Hepatocyte (in vitro differentiated cells): ENCODE data around the gene TUT7. TPM values are rescaled to one million over a fixed set of nuclear protein-coding genes. Genes with fewer than 3 reads are reported as not detected.

Experiments
- DNase-seq: peaks from one replicate; pipeline ENCODE4 v3.0.0-alpha.2; 2016; ENCODE audit warnings: low spot score
- H2AFZ ChIP-seq: fragments of 200-600 bp; sonication (generic); 2 replicates; pipeline ENCODE4 v1.6.0; 2016; ENCODE audit warnings: antibody characterized with exemption, mild to moderate bottlenecking
- H3K27ac ChIP-seq: fragments of 200-600 bp; sonication (generic); 2 replicates; pipeline ENCODE4 v1.5.1; 2016; ENCODE audit warnings: mild to moderate bottlenecking
- H3K27me3 ChIP-seq: fragments of 200-600 bp; sonication (generic); 2 replicates; pipeline ENCODE4 v1.6.1; 2016
- H3K36me3 ChIP-seq: fragments of 200-600 bp; sonication (generic); replicated peaks from 2 replicates; pipeline ENCODE4 v1.5.1; 2016; ENCODE audit warnings: low read depth; ENCODE audit not compliant: insufficient read depth
- H3K4me1 ChIP-seq: fragments of 200-600 bp; sonication (generic); 2 replicates; pipeline ENCODE4 v1.5.1; 2016; ENCODE audit warnings: mild to moderate bottlenecking, moderate library complexity; ENCODE audit not compliant: insufficient read depth
- H3K4me2 ChIP-seq: fragments of 200-600 bp; sonication (generic); 2 replicates; pipeline ENCODE4 v1.6.0; 2016
- H3K4me3 ChIP-seq: fragments of 200-600 bp; sonication (generic); 2 replicates; pipeline ENCODE4 v1.5.1; 2016; ENCODE audit warnings: mild to moderate bottlenecking
- H3K79me2 ChIP-seq: fragments of 200-600 bp; sonication (generic); 2 replicates; pipeline ENCODE4 v1.6.0; 2017; ENCODE audit warnings: mild to moderate bottlenecking
- H3K9me2 ChIP-seq: fragments of 200-600 bp; sonication (generic); replicated peaks from 2 replicates; pipeline ENCODE4 v1.6.0; 2017; ENCODE audit warnings: mild to moderate bottlenecking; ENCODE audit not compliant: insufficient read depth
- H3K9me3 ChIP-seq: fragments of 200-600 bp; sonication (generic); 2 replicates; pipeline ENCODE4 v1.5.1; 2016; ENCODE audit warnings: low read depth, mild to moderate bottlenecking
- H4K20me1 ChIP-seq: fragments of 200-600 bp; sonication (generic); 2 replicates; pipeline ENCODE4 v1.6.0; 2016; ENCODE audit warnings: mild to moderate bottlenecking; ENCODE audit not compliant: insufficient read depth, poor library complexity, severe bottlenecking
- EZH2 ChIP-seq: fragments of 200-600 bp; sonication (generic); IDR thresholded peaks from 2 replicates; pipeline ENCODE4 v1.6.1; 2016; ENCODE audit warnings: antibody characterized with exemption, mild to moderate bottlenecking, borderline replicate concordance
- EZH2phosphoT487 ChIP-seq: fragments of 200-600 bp; sonication (generic); IDR thresholded peaks from one replicate; pipeline ENCODE4 v1.6.1; 2018; ENCODE audit warnings: antibody characterized with exemption, mild to moderate bottlenecking, low read depth, moderate library complexity; ENCODE audit not compliant: unreplicated experiment, severe bottlenecking
- WGBS: methylation state at CpG from one replicate; pipeline ENCODE4 v1.1.6; 2016; ENCODE audit warnings: low lambda C conversion rate; ENCODE audit errors: missing lambda C conversion rate; 5-methylcytosine and 5-hydroxymethylcytosine counted together
- polyA plus RNA-seq: library from polyadenylated mRNA; unstranded; fragments of >200 nt; fragmentation: Nextera tagmentation; extraction: Ambion mirVana; gene quantifications from 2 replicates; pipeline ENCODE4 v1.2.1, GENCODE V29; 2016
- total RNA-seq: library from RNA; depleted of rRNA; stranded (reverse); fragments of >200 nt; gene quantifications from 2 replicates; pipeline ENCODE4 v1.2.3, GENCODE V29; 2014
- TF ChIP-seq, protein P1 (sequence below): fragments of 200-600 bp; sonication (generic); IDR thresholded peaks from 2 replicates; pipeline ENCODE4 v1.5.1; 2016; ENCODE audit warnings: antibody characterized with exemption, mild to moderate bottlenecking; ENCODE audit not compliant: poor library complexity

TUT7 gene
- total and polyA plus RNA-seq, 2 experiments from 2014 or later = 21.5 to 33.1 TPM

DNA sequence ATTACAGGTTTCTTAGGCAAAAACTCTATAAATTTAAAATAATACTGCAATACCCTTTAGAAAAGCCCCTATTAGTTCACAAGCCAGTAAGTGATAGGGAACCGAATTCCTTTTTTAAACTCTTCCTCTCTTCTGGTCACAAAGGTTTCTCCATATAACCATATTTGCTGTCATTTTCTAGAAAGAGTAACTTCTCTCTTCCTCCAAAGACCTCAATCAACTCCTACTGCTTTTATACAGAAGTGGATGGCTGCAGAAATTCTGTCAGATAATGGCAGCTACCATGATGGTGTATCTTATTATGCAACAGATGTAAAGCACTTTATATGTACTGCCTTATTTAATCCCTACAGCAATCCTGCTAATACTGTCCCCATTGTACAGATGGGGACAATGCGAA lies 6.2 kb downstream of the TUT7 start:
- Histone ChIP-seq H2AFZ (no peak overlapping the region), H3K27me3 (no peaks in the 10 kb centered on the region), H3K79me2 (peaks cover 72% of the 10 kb centered on the region), H3K9me3 (no peaks in the 10 kb centered on the region), H3K27ac (no peak overlapping the region), H3K9me2 (no peaks in the 10 kb centered on the region), H3K4me1 (peaks cover 11% of the 10 kb centered on the region), H3K4me3 (no peak overlapping the region), H3K4me2 (no peak overlapping the region), H4K20me1 (peaks cover 42% of the 10 kb centered on the region), H3K36me3 (no peaks in the 10 kb centered on the region)
- TF ChIP-seq EZH2 (no peak), EZH2phosphoT487 (no peak)
- TF ChIP-seq, protein P1, sequence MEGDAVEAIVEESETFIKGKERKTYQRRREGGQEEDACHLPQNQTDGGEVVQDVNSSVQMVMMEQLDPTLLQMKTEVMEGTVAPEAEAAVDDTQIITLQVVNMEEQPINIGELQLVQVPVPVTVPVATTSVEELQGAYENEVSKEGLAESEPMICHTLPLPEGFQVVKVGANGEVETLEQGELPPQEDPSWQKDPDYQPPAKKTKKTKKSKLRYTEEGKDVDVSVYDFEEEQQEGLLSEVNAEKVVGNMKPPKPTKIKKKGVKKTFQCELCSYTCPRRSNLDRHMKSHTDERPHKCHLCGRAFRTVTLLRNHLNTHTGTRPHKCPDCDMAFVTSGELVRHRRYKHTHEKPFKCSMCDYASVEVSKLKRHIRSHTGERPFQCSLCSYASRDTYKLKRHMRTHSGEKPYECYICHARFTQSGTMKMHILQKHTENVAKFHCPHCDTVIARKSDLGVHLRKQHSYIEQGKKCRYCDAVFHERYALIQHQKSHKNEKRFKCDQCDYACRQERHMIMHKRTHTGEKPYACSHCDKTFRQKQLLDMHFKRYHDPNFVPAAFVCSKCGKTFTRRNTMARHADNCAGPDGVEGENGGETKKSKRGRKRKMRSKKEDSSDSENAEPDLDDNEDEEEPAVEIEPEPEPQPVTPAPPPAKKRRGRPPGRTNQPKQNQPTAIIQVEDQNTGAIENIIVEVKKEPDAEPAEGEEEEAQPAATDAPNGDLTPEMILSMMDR = no peak
- DNase-seq = no peak
- 94% methylated on average over 2 of the region's 2 CpGs for WGBS

DNA sequence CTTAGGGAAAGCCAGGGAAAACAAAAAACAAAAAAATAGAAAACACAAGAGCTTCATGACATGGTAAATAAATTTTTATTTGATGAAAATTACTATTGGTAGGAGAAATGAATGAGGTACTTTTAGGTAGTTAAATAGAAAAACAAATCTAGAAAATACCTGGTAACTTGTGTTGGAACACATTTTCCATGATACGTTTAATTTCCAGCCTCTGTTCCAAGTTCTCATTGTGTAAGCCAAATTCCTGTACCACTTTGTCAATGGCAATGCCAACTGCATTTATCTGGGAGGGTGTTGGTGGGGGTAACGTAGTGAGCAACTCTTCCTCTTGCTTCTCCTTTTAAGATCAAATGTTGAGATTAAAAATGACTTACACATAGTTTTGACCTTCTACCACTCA lies 9.4 kb downstream of the TUT7 start:
- H3K4me3 ChIP-seq = no peak overlapping the region
- no peak overlapping the region for H3K4me2 ChIP-seq
- no peaks in the 10 kb centered on the region for H3K27me3 ChIP-seq
- DNase-seq = no peak
- peaks cover 40% of the 10 kb centered on the region for H3K79me2 ChIP-seq
- H4K20me1 ChIP-seq = peaks cover 35% of the 10 kb centered on the region
- H3K36me3 ChIP-seq = no peaks in the 10 kb centered on the region
- WGBS = 98% methylated on average over 2 of the region's 2 CpGs
- no peaks in the 10 kb centered on the region for H3K9me2 ChIP-seq
- no peak overlapping the region for H3K27ac ChIP-seq
- TF ChIP-seq, protein P1 = no peak
- TF ChIP-seq EZH2 (no peak), EZH2phosphoT487 (no peak)
- H2AFZ ChIP-seq = no peak overlapping the region
- H3K9me3 ChIP-seq = no peaks in the 10 kb centered on the region
- H3K4me1 ChIP-seq = no peaks in the 10 kb centered on the region

DNA sequence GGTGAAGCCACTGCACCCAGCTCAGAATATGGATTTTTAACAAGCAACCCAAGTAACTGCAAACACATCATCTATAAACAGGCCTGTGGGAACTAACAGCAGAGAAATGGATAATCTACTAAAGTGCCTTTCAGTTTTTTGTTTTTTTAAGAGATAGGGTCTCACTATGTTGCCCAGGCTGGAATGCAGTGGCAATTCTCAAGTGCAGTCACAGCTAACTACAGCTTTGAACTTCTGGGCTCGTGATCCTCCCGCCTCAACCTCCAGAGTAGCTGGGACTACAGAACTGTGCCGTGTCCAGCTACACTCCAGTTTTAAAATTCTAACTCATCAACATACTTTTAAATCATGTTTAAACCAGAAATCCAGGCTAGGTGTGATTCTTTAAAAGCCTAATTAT lies 11.9 kb downstream of the TUT7 start:
- 94% methylated on average over 3 of the region's 3 CpGs for WGBS
- Histone ChIP-seq H4K20me1 (peaks cover 18% of the 10 kb centered on the region), H2AFZ (no peak overlapping the region), H3K27me3 (no peaks in the 10 kb centered on the region), H3K4me1 (no peaks in the 10 kb centered on the region), H3K4me2 (no peak overlapping the region), H3K4me3 (no peak overlapping the region), H3K27ac (no peak overlapping the region), H3K36me3 (no peaks in the 10 kb centered on the region), H3K9me2 (no peaks in the 10 kb centered on the region), H3K79me2 (peaks cover 15% of the 10 kb centered on the region), H3K9me3 (no peaks in the 10 kb centered on the region)
- TF ChIP-seq EZH2 (no peak), EZH2phosphoT487 (no peak)
- DNase-seq = no peak

DNA sequence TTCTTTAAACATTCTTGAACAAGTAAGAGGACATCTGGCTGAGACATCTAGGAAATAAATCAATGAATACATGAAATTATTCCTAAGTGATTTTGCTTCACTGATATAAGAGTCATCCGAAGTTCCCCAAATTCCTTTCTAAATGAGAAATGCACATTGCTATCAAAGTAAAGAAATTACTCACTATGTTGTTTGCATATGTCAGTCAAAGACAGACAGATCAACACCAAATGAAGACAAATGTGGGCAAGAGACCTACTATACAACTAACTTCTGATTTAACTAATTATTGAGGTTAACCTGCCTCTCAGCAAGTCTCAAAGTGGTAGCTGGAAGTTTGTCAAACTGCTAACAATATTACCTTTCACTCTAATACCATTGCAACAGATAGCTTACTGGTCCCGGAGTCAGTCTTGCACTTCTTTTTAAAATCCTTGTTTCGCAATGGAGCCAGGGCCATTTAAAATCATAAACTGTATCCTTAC lies 13.2 kb downstream of the TUT7 start:
- WGBS = 83% methylated on average over 3 of the region's 3 CpGs
- peaks cover 6% of the 10 kb centered on the region for H4K20me1 ChIP-seq
- no peak for TF ChIP-seq EZH2
- TF ChIP-seq, protein P1 = no peak
- no peak for TF ChIP-seq EZH2phosphoT487
- no peak overlapping the region for H3K27ac ChIP-seq
- H3K4me3 ChIP-seq = no peak overlapping the region
- no peaks in the 10 kb centered on the region for H3K36me3 ChIP-seq
- H3K4me1 ChIP-seq = no peaks in the 10 kb centered on the region
- peaks cover 3% of the 10 kb centered on the region for H3K79me2 ChIP-seq
- H3K9me2 ChIP-seq = no peaks in the 10 kb centered on the region
- no peaks in the 10 kb centered on the region for H3K27me3 ChIP-seq
- DNase-seq = no peak
- no peaks in the 10 kb centered on the region for H3K9me3 ChIP-seq
- no peak overlapping the region for H2AFZ ChIP-seq
- no peak overlapping the region for H3K4me2 ChIP-seq
